IPS-11a (cell line): Measurements from ENCODE around the gene BCDIN3D.

Experiments used
- H3K4me3 ChIP-seq: one replicate; pipeline ENCODE4 v1.5.1; 2013; ENCODE audit warnings: low read depth, low read length, control low read depth

The BCDIN3D gene

DNA sequence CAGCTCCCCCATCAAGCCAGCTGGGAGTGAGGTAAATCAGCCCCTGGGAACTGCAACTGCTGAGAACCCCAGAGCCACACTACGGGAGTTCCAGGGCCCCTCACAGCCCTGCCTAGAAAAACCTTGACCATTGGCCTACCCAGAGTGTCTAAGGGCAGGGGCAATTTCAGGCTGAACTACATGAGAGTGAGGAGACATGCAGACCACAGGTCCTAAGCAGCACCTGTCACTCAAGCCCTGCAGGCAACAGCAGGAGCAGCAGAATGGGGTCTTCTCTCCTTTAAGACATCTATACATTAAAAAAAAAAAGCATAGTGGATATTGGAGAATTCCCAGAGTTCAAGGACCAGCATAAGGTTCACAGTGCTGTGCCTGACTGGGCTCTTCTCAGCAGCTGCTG is 19.6 kb downstream of the BCDIN3D start:
- no peak overlapping the region for H3K4me3 ChIP-seq

DNA sequence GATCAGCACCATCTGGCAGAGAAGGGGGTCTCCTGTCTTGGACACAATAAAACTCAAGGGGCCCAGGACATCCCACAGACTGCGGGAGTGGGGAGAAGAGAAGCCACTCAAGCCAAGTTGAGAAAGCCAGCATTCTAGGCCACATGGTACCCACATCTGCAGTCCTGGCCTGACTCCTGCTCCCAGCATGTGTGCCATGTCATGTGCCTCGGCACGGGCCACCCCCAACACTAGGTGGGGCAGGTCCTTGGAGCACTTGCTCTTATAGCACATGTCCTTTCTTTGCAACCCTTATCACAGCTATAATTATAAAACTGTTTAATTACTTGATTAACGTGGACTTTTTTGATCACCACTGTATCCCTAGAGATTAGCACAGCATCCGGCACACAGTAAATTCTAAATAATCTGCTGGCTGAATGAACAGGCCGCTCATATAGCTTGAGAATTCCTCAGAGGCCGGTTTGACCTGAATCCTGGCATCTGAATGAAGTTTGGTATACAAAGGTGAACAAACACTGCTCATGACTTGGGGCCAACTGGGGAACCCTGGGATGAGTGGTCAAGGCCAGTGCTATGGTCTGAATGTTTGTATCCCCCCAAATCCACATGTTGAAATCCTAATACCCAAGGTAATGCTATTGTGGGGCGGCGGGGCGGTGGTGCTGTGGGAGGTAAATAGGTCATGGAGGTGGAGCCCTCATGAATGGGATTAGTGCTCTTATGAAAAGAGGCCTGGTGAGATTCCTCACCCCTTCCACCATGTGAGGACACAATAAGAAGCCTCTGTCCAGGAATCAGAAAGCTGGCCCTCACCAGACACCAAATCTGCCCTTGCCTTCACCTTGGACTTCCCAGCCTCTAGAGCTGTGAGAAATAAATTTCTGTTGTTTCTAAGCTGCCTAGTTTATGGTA is 21.3 kb downstream of the BCDIN3D start:
- H3K4me3 ChIP-seq, result no peak overlapping the region

- no peak overlapping the region for H3K4me3 ChIP-seq
Observed at GRCh38 chr12:49819786-49820185, 23.1 kb downstream of the BCDIN3D start.

DNA sequence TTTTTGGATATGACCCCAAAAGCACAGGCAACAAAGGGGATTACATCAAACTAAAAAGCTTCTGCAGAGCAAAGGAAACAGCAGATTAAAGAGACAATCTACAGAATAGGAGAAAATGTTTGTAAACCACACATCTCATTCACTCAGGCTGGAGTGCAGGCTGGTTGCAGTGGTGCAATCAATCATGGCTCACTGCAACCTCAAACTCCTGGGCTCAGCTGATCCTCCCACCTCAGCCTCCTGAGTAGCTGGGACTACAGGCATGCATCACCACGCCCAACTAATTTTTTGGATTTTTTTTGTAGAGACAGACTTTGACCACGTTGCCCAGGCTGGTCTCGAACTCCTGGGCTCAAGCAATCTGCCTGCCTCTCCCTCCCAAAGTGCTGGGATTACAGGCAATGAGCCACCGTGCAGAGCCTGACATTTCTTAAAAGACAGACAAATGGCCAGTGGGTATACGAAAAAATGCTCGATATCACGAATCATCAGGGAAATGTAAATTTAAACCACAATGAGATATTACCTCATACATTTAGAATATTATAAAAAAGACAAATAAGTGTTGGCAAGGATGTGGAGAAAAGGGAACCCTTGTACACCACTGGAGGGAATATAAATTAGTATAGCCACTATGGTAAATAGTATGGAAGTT is 24.5 kb downstream of the BCDIN3D start:
- H3K4me3 ChIP-seq, result no peak overlapping the region

GRCh38 chr12:49813131-49813530 is 29.8 kb downstream of the BCDIN3D start:
- H3K4me3 ChIP-seq, result no peak overlapping the region

DNA sequence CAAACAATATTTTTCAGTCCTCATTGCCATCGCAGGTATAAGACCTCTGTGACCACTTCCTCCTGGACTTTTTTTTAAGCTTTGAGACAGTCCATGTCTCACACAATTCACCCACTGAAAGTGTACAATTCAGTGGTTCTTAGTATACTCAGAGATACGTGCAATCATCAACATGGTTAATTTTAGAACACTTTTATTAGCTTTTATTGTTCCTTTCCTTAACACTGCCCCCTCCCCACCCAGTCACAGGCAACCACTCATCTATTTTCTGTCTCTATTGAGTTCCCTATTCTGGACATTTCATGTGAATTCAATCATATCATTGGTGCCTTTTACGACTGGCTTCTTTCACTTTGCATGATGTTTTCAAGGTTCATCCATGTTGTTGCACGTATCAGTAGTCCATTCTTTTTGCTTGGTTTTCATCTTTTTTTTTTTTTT is 30.9 kb downstream of the BCDIN3D start:
- no peak overlapping the region for H3K4me3 ChIP-seq

GRCh38 chr12:49811136-49811535 is 31.8 kb downstream of the BCDIN3D start:
- no peak overlapping the region for H3K4me3 ChIP-seq

DNA sequence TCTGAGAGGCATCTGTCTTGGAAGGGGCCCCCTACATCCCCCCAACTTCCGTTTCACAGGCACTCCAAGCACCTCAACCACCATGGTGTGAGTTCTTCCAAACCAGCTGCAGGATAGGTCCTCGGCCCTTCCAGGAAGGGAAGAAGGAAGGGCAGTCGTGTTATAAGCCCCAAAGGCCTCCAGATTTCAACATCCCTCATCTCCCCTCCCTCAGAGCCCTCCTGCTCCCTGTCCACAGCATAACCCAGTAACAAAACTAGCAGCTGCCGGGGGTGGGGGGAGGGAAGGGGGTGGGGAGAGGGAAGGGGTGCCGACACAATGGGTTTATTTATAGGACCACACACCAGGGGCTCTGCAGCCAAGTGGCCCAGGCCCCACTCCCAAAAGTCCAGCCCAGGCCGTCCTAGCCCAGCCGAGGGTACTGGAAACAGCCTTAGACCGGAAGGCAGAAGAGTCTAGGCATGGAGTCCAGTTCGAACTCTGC is 33.0 kb downstream of the BCDIN3D start:
- no peak overlapping the region for H3K4me3 ChIP-seq

- H3K4me3 ChIP-seq, result no peak overlapping the region
Observed at GRCh38 chr12:49809381-49809905, 33.5 kb downstream of the BCDIN3D start.

DNA sequence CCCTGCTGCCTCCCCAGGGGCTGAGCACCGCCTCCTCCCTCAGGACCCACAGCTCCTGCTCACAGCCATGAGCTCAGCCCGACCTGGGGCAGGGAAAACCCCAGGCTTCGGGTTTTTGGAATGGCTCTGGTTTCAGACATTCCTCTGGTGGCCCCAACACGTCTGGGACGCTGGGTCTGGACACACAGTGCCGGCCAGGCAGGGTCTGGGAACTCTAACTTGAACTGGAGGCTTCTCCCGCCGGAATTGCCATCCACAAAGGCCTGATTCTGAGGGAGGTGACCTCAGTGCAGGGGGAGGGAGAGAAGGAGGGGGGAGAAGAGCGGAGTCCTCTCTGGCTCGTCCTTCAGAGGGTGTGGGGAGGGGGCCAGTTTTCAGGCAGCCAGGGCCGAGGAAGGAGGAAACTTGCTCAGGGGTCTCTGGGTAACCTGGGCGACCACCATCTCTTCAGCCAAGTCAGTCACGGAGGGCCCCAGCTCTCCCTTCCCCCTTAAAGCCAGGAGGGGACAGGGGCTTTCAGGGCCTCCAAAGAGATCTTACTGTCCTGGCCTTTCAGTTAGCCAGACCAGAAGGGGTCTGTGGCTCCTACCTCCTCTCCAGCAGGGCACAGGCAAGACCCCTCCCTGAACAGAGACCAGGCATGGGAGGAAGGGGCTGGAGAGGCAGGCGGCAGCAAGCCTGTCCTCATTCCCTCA is 34.1 kb downstream of the BCDIN3D start:
- H3K4me3 ChIP-seq, result no peak overlapping the region

DNA sequence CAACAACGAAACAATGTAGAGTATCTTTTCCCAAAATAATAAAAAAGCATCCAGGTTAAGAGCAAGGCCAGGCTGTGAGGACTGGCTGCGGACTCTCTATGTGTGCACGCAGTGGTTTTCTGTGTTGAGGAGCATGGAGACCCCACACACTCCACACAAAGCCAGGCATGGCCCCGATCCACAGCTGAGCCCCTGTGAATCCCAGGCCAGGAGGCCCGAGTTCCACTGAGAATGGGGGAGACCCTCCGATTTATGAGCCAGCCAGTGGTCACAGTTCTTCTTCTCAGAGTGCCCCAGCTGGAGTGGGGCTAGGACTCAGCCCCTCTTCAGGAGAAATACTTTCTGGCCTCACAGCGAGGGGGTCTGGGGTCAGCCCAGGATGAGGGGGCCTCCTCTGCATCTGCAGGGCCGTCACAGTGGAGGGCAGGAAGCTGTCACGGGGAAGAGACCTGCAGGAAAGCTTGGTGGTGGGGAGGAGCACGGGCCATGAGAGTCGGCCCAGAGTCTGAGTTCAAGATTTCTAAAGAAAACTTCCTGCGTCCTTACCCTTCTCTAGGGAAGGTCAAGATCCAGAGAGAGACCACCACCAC is 34.8 kb downstream of the BCDIN3D start:
- no peak overlapping the region for H3K4me3 ChIP-seq

- no peak overlapping the region for H3K4me3 ChIP-seq
Observed at GRCh38 chr12:49806877-49807276, 36.0 kb downstream of the BCDIN3D start.

DNA sequence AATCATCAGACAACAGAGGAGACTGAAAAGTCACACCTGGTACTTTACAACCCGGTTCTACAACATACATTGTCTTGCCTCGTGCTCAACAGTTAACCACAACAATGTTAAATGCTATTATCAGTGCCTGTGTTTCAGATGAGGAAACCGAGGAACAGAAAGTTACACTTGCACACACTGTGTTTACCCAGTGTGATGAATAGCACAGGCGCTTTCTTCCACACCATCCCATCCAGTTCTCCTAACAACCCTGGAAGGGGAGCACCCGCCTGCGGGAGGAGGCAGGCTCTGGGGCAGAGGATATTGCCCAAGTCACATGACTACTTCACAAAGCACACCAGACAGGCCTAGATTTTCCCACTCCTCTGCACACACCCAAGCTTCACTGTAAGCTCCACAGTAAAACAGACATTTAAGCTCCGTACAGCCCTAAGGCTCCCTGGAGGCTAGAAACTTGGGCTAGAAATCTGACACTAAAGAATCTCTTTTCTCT is 36.5 kb downstream of the BCDIN3D start:
- H3K4me3 ChIP-seq, result no peak overlapping the region

DNA sequence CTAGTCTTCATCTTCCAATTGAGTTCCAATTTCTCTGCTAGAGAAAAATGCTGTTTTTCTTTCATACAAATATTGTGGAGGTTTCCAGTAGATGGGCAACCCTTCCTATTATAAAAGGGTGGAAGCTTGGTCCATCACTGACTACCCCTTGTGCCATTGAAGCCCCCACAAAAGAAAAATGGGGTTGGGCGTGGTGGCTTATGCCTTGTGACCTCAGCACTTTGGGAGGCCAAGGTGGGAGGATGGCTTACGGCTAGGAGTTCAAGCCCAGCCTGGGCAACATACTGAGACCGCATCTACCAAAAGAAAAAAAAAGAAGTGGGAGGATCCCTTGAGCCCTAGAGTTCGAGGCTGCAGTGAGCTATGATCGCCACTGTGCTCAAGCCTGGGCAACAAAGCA is 37.5 kb downstream of the BCDIN3D start:
- no peak overlapping the region for H3K4me3 ChIP-seq

GRCh38 chr12:49804821-49805220 is 38.1 kb downstream of the BCDIN3D start:
- no peak overlapping the region for H3K4me3 ChIP-seq

- H3K4me3 ChIP-seq, result no peak overlapping the region
Observed at GRCh38 chr12:49803693-49804450, 39.0 kb downstream of the BCDIN3D start.

DNA sequence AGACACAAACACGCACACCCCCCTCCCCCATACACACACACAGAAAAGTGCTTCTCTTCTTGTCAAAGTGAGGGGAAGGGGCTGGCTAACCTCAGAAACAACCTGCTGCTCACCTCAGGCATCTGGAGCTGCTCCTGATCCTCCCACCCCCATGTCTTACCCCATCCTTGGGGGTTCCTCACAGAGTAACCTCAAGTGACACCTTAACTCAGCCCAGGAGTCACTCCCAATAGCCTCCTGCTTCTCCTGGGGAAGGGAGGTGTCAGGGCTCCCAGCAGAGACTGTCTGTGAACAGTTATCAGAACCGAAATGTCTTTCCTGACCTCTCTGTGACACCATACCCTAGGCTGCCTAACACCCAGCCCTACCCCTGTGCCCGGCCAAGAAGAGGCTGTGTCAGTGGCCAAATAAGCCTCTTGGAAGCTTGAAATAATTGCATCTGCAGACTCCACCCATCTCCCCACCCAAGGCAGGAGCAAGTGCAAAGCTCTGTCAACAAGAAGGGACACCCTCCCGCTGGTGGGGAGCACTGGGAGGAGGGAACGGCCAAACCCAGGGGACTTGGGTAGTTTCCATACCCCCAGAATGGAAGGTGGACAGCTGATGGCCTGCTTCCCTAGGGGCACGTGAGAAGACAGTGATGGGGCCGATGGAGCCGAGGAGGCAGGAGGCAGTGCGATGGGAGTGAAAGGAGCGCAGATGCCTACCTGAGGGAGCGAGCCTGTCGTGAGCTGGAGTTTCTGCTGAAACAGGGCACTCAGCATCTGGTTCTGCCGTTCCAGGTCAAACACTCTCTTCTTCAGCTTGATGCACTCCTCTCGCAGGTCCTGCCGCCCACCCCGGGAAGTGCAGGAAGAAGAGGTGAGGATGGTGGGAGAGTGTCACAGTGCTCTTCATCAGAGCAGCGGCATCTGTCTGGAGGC is 41.5 kb downstream of the BCDIN3D start:
- H3K4me3 ChIP-seq, result no peak overlapping the region

DNA sequence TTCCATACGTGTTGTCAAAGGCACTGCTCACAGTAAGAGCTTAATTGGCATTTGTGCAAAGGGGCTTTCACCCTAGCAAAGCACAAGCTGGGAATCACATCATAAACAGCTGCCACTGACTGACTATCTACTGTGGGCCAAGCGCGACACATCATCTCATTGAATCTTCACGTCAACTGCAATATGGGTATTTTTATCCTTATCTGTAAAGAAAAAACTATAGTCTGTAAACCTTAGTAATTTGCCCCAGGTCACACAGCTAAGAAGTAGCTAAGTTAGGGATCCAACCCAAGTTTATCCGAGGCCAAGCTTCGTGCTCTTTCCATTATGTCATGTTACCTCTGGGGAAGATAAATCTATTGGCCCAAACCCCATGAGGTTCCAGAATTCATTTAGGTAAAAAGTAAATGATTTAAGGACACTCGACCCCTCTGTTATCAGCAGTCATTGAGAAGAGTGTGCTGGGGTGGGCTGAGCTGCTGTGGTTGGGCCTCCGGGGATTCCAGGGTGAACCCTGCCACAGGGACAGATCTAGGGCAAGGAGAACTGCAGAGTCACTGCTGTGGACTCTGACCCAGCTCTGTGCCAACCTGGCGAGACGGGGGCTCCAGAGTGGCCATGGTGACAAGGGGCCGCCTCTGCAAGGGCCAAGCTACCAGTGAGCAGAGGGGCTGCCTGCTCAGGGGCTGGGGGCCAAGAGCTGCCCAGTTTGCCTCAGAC is 42.3 kb downstream of the BCDIN3D start:
- H3K4me3 ChIP-seq, result no peak overlapping the region
